Superior temporal gyrus (tissue), 1 donor: ENCODE data around the gene OPALIN.

ENCODE experiments used
- DNase-seq: peaks from one replicate; pipeline ENCODE4 v3.0.0-alpha.2; 2016; ENCODE audit errors: extremely low spot score

The OPALIN gene

GRCh38 chr10:96358851-96359540 is at the start of gene OPALIN:
Gene OPALIN, minus strand, starts transcription at chr10:96359002. Its CDS starts 106 bp downstream, at chr10:96358896.
- peak; percentile 80 for DNase-seq

GRCh38 chr10:96408201-96408600 is 49.4 kb upstream of the OPALIN start:
- no peak for DNase-seq

- no peak for DNase-seq
Observed at GRCh38 chr10:96407560-96408069, 48.8 kb upstream of the OPALIN start.

GRCh38 chr10:96406091-96406490 is 47.3 kb upstream of the OPALIN start:
- no peak for DNase-seq

- no peak for DNase-seq
Observed at GRCh38 chr10:96402417-96403305, 43.9 kb upstream of the OPALIN start.

- peak; percentile 71 for DNase-seq
Observed at GRCh38 chr10:96401036-96401435, 42.2 kb upstream of the OPALIN start.

- peak; percentile 83 for DNase-seq
Observed at GRCh38 chr10:96400465-96400864, 41.7 kb upstream of the OPALIN start.

- DNase-seq = no peak
Observed at GRCh38 chr10:96397902-96398301, 39.1 kb upstream of the OPALIN start.

- DNase-seq = peak; percentile 89
Observed at GRCh38 chr10:96395931-96396877, 37.4 kb upstream of the OPALIN start.

- DNase-seq = peak; percentile 78
Observed at GRCh38 chr10:96390460-96390864, 31.7 kb upstream of the OPALIN start.

GRCh38 chr10:96389785-96390184 is 31.0 kb upstream of the OPALIN start:
- no peak for DNase-seq

GRCh38 chr10:96387601-96388000 is 28.8 kb upstream of the OPALIN start:
- no peak for DNase-seq

GRCh38 chr10:96387161-96387560 is 28.4 kb upstream of the OPALIN start:
- no peak for DNase-seq

- DNase-seq = no peak
Observed at GRCh38 chr10:96384506-96384905, 25.7 kb upstream of the OPALIN start.

GRCh38 chr10:96380821-96381220 is 22.0 kb upstream of the OPALIN start:
- DNase-seq = no peak

- DNase-seq = no peak
Observed at GRCh38 chr10:96379758-96380157, 21.0 kb upstream of the OPALIN start.

GRCh38 chr10:96378741-96379140 is 19.9 kb upstream of the OPALIN start:
- DNase-seq = no peak

- DNase-seq = no peak
Observed at GRCh38 chr10:96377816-96378294, 19.1 kb upstream of the OPALIN start.

GRCh38 chr10:96376483-96376882 is 17.7 kb upstream of the OPALIN start:
- DNase-seq = no peak

- peak; percentile 98 for DNase-seq
Observed at GRCh38 chr10:96374985-96375830, 16.4 kb upstream of the OPALIN start.

GRCh38 chr10:96374639-96374984 is 15.8 kb upstream of the OPALIN start:
- no peak for DNase-seq
